HG02763 (cell line): ENCODE results near the gene TMCC1.
"Not testable (repeated sequence)": the region's sequence is repeated elsewhere in the genome, so short reads cannot be mapped to it uniquely, and the experiment has no call there.

ENCODE experiments used
- ATAC-seq: cut with Tn5 transposase; IDR thresholded peaks from one replicate; pipeline ENCODE4 v1.9.1; 2021; ENCODE audit warnings: mild to moderate bottlenecking, moderate library complexity; ENCODE audit not compliant: unreplicated experiment

TMCC1 gene

GRCh38 chr3:129837065-129837642, 56.4 kb downstream of the TMCC1 start:
- no peak for ATAC-seq

- no peak for ATAC-seq
These were observed 57.0 kb downstream of the TMCC1 start for GRCh38 chr3:129836381-129837064.

- ATAC-seq: no peak
These were observed 58.3 kb downstream of the TMCC1 start for GRCh38 chr3:129835198-129835597.

GRCh38 chr3:129834580-129834979, 58.9 kb downstream of the TMCC1 start:
- ATAC-seq: no peak

GRCh38 chr3:129831942-129832341, 61.6 kb downstream of the TMCC1 start:
- ATAC-seq: not testable (repeated sequence)

- no peak for ATAC-seq
These were observed 62.0 kb downstream of the TMCC1 start for GRCh38 chr3:129831503-129831902.

- ATAC-seq: no peak
These were observed 63.9 kb downstream of the TMCC1 start for GRCh38 chr3:129829640-129830039.

GRCh38 chr3:129827765-129828164, 65.7 kb downstream of the TMCC1 start:
- ATAC-seq: peak; percentile 75

- ATAC-seq: no peak
These were observed 68.5 kb downstream of the TMCC1 start for GRCh38 chr3:129824926-129825541.

- no peak for ATAC-seq
These were observed 70.8 kb downstream of the TMCC1 start for GRCh38 chr3:129822679-129823078.

GRCh38 chr3:129822241-129822640, 71.3 kb downstream of the TMCC1 start:
- no peak for ATAC-seq

GRCh38 chr3:129820587-129820986, 72.9 kb downstream of the TMCC1 start:
- no peak for ATAC-seq

- ATAC-seq: no peak
These were observed 80.9 kb downstream of the TMCC1 start for GRCh38 chr3:129812589-129812988.

- ATAC-seq: no peak
These were observed 84.2 kb downstream of the TMCC1 start for GRCh38 chr3:129809297-129809696.

GRCh38 chr3:129796146-129796545, 97.4 kb downstream of the TMCC1 start:
- no peak for ATAC-seq

GRCh38 chr3:129795186-129796010, 98.1 kb downstream of the TMCC1 start:
- ATAC-seq: no peak

GRCh38 chr3:129794311-129795185, 99.0 kb downstream of the TMCC1 start:
- ATAC-seq: no peak

GRCh38 chr3:129793942-129794310, 99.6 kb downstream of the TMCC1 start:
- no peak for ATAC-seq

GRCh38 chr3:129793319-129793718, 100.2 kb downstream of the TMCC1 start:
- ATAC-seq: no peak

GRCh38 chr3:129783470-129783869, 110.0 kb downstream of the TMCC1 start:
- ATAC-seq: no peak

- no peak for ATAC-seq
These were observed 114.6 kb downstream of the TMCC1 start for GRCh38 chr3:129778871-129779270.
